Esophagus muscularis mucosa (tissue), 4 donors: ENCODE measurements around the gene HMSD. TPM values are rescaled to one million over a fixed set of nuclear protein-coding genes. Genes with fewer than 3 reads are reported as not detected.

ENCODE experiments used
- DNase-seq: peaks from one replicate; pipeline ENCODE4 v3.0.0-alpha.2; 2017; ENCODE audit errors: extremely low spot score
- H3K27ac ChIP-seq, 4 donors: fragments of 200-600 bp; sonication (generic); replicated peaks in 1 of 4; 1 replicate in 3 of 4; 2 replicates in 1 of 4; pipeline ENCODE4 v1.5.1; 2016 to 2019; ENCODE audit warnings: mild to moderate bottlenecking in 1 of 4
- H3K27me3 ChIP-seq, 4 donors: fragments of 200-600 bp; sonication (generic); one replicate each; pipeline versions ENCODE4 v1.5.1 to v1.6.0; 2016 to 2019
- H3K36me3 ChIP-seq, 4 donors: fragments of 200-600 bp; sonication (generic); one replicate each; pipeline ENCODE4 v1.5.1; 2016 to 2019
- H3K4me1 ChIP-seq, 4 donors: fragments of 200-600 bp; sonication (generic); one replicate each; pipeline ENCODE4 v1.5.1; 2016 to 2019
- H3K4me3 ChIP-seq, 4 donors: fragments of 200-600 bp; sonication (generic); 1 replicate in 2 of 4; 2 replicates in 2 of 4; pipeline ENCODE4 v1.5.1; 2016 to 2019; ENCODE audit warnings: mild to moderate bottlenecking in 4 of 4, moderate library complexity in 1 of 4
- H3K9me3 ChIP-seq, 4 donors: fragments of 200-600 bp; sonication (generic); 1 replicate in 3 of 4; 2 replicates in 1 of 4; pipeline ENCODE4 v1.5.1; 2016 to 2019
- EP300 ChIP-seq: sonication (generic); formaldehyde crosslinking; IDR thresholded peaks from one replicate; pipeline ENCODE4 v1.6.1; 2017; ENCODE audit warnings: antibody characterized with exemption
- POLR2A ChIP-seq: fragments of 450-650 bp; IDR thresholded peaks from one replicate; pipeline ENCODE4 v1.6.1; 2017; ENCODE audit warnings: antibody characterized with exemption, moderate library complexity, mild to moderate bottlenecking, low read depth
- POLR2AphosphoS5 ChIP-seq, 2 donors: sonication (generic); formaldehyde crosslinking; IDR thresholded peaks; one replicate each; pipeline ENCODE4 v1.6.1; 2017; ENCODE audit warnings: antibody characterized with exemption in 2 of 2
- WGBS: methylation state at CpG from one replicate; pipeline ENCODE4 v1.1.5; 2018; 5-methylcytosine and 5-hydroxymethylcytosine counted together
- intact Hi-C: fragments of 100-400 bp; cut with DNase I; formaldehyde crosslinking; loops from one replicate; pipeline ENCODE4 v1.15.1; 2023
- total RNA-seq, 4 donors: library from RNA; depleted of rRNA; stranded (reverse); fragments of >200 nt; gene quantifications; one replicate each; pipeline versions ENCODE4 v1.1.0 to v1.2.1, GENCODE V29; 2016
- TF ChIP-seq, protein P1 (sequence below), 3 experiments: fragments of 200-600 bp in 2 of 3; fragments of 450-650 bp in 1 of 3; sonication (generic) in 2 of 3; IDR thresholded peaks; one replicate each; pipeline ENCODE4 v1.5.1; 2017 to 2019; ENCODE audit warnings: antibody characterized with exemption in 3 of 3, mild to moderate bottlenecking in 2 of 3, moderate library complexity in 1 of 3

HMSD gene, protein sequence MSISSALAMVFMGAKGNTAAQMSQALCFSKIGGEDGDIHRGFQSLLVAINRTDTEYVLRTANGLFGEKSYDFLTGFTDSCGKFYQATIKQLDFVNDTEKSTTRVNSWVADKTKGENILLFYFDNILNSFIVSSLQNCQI
- not detected for total RNA-seq

DNA sequence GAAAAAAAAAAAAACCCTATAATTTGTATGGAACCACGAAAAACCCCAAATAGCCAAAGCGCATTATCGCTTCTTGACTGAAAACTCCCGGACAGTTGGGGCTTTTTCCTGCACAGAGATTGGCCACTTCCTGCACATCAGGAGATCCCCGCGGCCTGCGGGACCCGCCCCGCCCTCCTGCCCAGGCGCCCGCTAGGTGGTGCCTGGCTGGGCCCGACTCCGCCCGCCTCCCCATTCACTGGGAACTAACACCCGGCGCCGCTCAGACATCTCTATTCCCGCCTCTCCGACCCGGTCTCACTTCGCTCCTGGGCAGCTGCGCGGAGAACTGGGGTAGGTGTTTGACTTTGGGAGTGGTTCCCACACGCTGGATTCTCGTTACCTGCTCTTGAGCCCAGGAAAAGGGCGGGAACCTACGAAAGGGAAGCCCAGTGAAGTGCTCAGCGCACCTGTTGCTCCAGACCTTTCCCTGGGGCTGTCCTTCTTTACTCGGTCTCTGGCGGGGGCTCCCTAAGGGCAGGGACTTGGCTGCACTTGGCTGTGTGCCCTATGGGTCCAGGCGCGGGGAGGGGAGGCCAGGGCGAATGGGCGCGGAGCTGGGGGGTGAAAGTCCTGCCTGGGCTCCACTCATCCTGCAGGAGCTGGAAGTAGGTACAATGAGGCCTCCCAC is at the start of gene HMSD:
Gene HMSD (plus strand): TSS at position 234 of the 670 bp plus-strand sequence. CDS start 4,155 bp downstream, outside the sequence.
- Histone ChIP-seq H3K9me3 (peaks cover 0 to 2% (median 0%) of the 10 kb centered on the region in 4 donors), H3K4me3 (peak within 1 kb of the TSS; percentile 32 to 52 (median 42)), H3K27ac (no peak within 1 kb of the TSS), H3K27me3 (peaks cover 0 to 47% (median 0%) of the 10 kb centered on the region in 4 donors), H3K36me3 (no peaks in the 10 kb centered on the region), H3K4me1 (peaks cover 0 to 10% (median 9%) of the 10 kb centered on the region in 4 donors)
- no peak for TF ChIP-seq POLR2AphosphoS5 (IDR thresholded peaks at IDR 0.05)
- TF ChIP-seq POLR2A, result no peak
- TF ChIP-seq, protein P1, sequence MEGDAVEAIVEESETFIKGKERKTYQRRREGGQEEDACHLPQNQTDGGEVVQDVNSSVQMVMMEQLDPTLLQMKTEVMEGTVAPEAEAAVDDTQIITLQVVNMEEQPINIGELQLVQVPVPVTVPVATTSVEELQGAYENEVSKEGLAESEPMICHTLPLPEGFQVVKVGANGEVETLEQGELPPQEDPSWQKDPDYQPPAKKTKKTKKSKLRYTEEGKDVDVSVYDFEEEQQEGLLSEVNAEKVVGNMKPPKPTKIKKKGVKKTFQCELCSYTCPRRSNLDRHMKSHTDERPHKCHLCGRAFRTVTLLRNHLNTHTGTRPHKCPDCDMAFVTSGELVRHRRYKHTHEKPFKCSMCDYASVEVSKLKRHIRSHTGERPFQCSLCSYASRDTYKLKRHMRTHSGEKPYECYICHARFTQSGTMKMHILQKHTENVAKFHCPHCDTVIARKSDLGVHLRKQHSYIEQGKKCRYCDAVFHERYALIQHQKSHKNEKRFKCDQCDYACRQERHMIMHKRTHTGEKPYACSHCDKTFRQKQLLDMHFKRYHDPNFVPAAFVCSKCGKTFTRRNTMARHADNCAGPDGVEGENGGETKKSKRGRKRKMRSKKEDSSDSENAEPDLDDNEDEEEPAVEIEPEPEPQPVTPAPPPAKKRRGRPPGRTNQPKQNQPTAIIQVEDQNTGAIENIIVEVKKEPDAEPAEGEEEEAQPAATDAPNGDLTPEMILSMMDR (IDR thresholded peaks at IDR 0.05), result peak in 1 of 3 experiments; percentile 41
- 6% methylated on average over 23 of the region's 35 CpGs for WGBS
- intact Hi-C loops, result loop anchor here (10.0 kb wide), 1 partner anchor 46 kb away; no protein-coding TSS in a partner anchor
- DNase-seq, result no peak

DNA sequence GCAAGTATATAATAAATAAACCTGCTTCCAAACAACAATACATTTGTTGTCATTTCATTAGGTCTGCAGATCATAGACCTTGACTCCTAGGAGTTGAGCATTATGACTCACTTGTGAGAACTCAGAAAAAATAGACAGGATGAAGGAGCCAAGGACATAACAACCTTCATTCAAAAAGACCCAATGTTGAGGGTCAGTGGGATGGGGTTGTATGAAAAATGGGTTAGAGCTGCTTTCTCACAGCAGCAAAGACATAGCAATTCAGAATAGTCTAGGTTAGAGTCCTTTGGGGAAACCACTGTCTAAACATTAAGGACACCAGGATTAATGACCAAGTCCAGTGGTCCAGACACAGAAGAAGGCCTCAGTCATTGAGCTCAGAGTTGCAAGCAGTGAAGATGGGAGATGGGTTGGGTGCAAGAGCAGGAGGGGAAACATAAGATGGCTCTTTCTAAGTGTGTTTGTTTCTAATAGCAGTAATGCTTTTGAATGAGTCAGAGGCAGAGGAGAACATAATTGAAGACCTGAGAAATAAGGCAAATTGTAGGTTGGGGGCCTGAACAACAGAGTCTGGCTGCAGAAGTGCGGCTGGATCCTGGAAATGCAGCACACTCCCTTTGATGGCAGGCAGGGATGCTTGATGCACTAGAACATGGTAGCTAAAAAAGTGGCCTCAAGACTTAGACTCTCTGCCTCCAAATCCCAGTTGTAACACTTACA is 45.1 kb upstream of the HMSD start:
- Histone ChIP-seq H3K27me3 (no peaks in the 10 kb centered on the region), H3K27ac (no peak overlapping the region), H3K9me3 (no peaks in the 10 kb centered on the region), H3K4me3 (no peak overlapping the region), H3K36me3 (no peaks in the 10 kb centered on the region), H3K4me1 (no peaks in the 10 kb centered on the region)
- DNase-seq, result no peak
- TF ChIP-seq POLR2AphosphoS5 (IDR thresholded peaks at IDR 0.05) (no peak), POLR2A (no peak), EP300 (no peak)
- TF ChIP-seq, protein P1 (IDR thresholded peaks at IDR 0.05), result no peak
- intact Hi-C loops, result no loop called here
- WGBS, result 100% methylated on average over 1 of the region's 1 CpG

DNA sequence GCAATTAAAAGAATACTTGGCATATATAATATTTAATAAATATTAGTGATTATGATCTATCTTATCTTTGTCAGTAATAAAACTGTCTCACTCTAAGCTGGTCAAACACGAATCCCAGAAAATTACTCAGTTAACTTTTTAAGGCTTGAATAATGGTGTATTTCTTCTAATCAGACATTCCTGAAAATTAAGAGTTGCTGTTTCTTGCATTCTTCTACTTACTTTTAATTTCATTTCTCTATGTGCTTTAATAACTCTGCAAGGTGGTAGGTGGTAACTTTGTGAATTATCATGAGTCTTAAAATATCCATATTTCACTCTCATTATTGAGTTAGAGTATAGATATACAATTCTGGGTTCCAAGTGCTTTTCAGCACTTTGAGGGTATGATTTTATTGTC is 44.4 kb upstream of the HMSD start:
- Histone ChIP-seq H3K27ac (no peak overlapping the region), H3K27me3 (no peaks in the 10 kb centered on the region), H3K36me3 (no peaks in the 10 kb centered on the region), H3K4me1 (no peaks in the 10 kb centered on the region), H3K4me3 (no peak overlapping the region), H3K9me3 (no peaks in the 10 kb centered on the region)
- intact Hi-C loops, result no loop called here
- DNase-seq, result no peak
- TF ChIP-seq, protein P1 (IDR thresholded peaks at IDR 0.05), result no peak
- TF ChIP-seq EP300, result no peak
- no peak for TF ChIP-seq POLR2A
- no peak for TF ChIP-seq POLR2AphosphoS5 (IDR thresholded peaks at IDR 0.05)
- WGBS, result 78% methylated on average over 1 of the region's 1 CpG

DNA sequence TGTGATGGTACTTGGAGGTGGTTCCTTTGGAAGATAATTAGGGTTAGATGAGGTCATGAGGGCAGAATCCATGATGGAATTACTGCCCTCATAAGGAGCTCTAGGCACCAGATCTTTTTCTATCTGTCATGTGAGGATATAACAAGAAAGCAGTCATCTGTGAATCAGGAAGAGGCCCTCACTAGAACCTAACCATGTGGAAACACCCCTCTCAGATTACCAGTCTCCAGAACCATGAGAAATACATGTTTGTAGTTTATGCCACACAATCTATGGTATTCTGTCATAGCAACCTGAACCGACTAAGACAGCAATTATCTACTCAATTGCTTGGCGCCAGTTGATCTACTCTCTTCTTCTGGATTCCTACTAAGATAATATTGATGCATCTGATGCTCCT is 43.7 kb upstream of the HMSD start:
- 98% methylated on average over 2 of the region's 2 CpGs for WGBS
- intact Hi-C loops, result no loop called here
- Histone ChIP-seq H3K9me3 (no peaks in the 10 kb centered on the region), H3K36me3 (no peaks in the 10 kb centered on the region), H3K27ac (no peak overlapping the region), H3K27me3 (no peaks in the 10 kb centered on the region), H3K4me3 (no peak overlapping the region), H3K4me1 (no peaks in the 10 kb centered on the region)
- TF ChIP-seq POLR2AphosphoS5 (IDR thresholded peaks at IDR 0.05) (no peak), POLR2A (no peak), EP300 (no peak)
- TF ChIP-seq, protein P1 (IDR thresholded peaks at IDR 0.05), result no peak
- no peak for DNase-seq
